Measurements from ENCODE around the gene TRAM1L1.

TRAM1L1 gene

DNA sequence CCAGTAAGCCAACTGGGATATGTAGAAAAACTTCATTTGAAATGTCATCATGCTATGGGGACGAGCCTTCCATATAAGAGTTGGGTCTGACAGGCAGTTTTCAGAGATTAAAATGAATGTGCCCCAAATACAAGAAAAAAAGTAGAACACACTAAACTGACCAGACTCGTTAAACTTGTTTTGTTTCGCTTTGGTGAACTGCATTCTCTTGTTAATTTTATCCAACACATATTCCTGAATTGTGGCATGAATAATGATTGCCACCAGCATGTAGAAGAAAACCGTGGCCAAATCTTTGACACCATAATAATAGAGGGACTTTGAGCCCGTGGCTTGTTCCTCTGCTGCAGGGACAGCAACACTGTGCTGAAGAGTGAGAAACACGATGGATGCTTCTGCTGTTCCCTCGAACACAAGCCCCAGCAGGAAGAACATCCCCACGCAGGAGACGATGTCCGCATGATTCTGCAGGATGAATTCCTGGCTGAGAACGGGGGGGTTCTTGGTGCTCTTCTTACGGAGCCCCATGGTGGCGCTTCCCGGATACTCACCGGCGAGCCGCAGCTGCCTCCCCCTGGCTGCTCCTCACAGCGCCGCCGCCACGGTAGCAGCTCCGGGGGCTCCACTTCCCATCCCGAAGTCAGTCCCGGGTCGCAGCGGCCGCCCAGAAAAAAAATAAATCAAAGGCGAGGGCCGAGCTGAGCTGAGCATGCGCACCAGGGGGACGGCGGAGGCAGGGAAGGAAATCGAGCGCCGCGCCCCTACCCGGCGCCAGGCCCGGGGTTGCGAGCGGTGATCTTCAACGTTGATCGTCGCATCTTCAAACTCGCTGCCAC is at the start of gene TRAM1L1:
Gene TRAM1L1 (minus strand): TSS at position 711 of the 836 bp plus-strand sequence. CDS start 183 bp downstream, at position 528.
- DNase-seq (ENCODE audit: low read depth in 2 of 2, low spot score in 1 of 2), result no peak

DNA sequence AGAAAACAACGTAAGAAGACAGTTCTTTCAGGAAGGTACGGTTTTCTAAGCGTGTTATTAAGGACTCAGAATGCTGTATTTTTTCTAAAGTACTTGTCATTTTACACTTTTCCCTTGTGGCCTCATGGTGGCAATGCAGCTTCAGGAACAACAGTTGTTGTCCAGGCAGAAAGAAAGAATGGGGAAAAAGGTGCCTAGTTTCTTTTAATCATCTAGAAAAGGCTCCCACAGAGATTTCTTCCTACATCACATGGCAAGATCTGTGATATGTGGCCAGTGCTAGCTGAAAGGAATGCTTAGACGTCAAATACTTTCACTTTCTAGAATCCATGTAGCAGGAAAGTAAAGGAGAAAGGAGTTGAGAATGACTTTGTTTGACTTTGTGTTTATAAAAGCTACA is 49.0 kb upstream of the TRAM1L1 start:
- no peak for DNase-seq (ENCODE audit: low read depth in 2 of 2, low spot score in 1 of 2)

DNA sequence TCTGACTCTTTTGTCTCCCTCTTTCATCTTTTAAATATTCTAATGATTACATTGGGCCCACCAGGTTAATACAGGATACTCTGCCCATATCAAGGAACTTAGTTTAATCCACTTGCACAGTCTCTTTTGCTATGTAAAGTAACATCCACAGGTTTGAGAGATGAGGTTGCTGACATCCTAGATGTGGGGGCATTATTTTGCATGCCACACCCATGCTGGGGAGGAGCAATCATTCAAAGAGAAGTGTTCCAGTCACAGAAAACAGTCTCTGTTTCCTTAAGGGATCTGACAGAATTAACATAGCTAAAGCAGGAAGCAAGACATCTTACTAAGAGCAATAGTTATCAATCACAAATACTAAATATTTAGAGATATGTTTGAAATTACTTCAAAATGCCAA is 11.5 kb upstream of the TRAM1L1 start:
- DNase-seq (ENCODE audit: low read depth in 2 of 2, low spot score in 1 of 2), result no peak

DNA sequence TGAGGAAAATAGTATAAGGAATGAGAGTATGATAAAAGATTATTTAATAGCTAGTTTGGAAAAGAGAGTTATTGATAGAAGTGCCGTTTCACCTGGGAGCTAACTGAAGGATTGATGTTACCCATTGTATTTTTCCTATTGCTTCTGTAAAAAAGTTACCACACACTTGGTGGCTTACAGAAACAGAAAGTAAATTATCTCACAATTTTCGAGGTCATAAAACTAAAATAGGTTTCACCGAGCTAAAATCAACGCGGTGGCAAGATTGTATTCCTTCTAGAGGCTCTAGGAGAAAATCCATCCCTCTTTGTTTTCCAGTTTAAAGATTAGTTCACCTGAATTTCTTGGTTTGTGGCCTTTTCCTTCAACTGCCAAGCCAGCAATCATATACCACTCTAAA is 11.1 kb upstream of the TRAM1L1 start:
- DNase-seq (ENCODE audit: low read depth in 2 of 2, low spot score in 1 of 2), result no peak

DNA sequence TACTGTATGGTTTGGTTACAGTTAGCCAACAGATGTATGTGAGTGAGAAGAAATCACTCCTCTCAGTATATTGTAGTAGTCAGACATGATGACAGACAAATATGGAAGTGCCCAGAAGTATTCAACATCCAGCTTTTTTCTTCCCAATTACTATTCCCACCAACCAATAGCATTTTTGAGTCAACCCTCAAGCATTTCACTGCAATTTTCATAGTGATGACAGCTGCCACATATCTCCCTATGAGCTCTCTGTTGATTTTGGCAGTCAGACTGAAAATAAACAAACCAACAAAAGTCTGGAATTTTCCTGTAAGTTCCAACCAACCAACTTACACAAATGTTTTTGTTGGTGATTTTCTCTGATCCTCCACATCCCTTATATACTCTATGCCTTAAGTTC is 8.2 kb upstream of the TRAM1L1 start:
- no peak for DNase-seq (ENCODE audit: low read depth in 2 of 2, low spot score in 1 of 2)

DNA sequence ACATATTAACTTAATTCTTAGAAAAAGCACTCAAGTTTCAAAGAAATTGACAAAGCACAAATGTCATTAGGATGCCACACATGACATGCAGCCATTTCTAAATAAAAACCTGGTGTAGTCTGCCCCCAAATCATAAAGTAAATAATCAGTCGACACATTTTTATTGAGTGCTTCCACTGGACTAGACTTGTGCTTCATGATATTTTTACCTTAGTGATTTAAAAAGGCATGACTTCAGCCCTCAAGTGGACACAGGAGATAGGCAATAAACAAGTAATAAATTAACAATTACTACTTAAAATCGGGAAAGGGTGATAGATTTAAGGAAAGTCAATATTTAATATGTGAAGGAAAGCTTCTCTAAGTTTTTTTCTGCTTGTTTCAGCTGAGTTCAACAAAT is 7.6 kb downstream of the TRAM1L1 start:
- no peak for DNase-seq (ENCODE audit: low read depth in 2 of 2, low spot score in 1 of 2)

DNA sequence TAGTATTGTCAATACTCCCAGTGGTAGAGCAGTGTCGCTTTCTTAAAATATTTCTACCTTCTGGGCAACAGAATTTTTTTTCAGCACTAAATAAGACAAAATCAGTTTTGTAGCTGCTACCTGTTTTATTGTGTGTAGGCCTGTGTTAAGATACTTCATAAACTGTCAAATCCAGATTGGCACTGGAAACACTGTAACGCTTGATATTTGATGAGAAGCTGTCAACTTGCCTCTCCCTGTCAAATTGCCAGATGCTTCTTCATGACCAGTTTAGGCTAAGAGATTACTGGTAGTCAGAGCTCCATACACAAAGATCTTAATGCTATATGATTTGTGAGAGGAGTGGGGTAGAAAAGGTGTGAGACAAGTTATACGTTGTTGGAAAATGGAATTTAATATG is 17.3 kb downstream of the TRAM1L1 start:
- no peak for DNase-seq (ENCODE audit: low read depth in 2 of 2, low spot score in 1 of 2)

DNA sequence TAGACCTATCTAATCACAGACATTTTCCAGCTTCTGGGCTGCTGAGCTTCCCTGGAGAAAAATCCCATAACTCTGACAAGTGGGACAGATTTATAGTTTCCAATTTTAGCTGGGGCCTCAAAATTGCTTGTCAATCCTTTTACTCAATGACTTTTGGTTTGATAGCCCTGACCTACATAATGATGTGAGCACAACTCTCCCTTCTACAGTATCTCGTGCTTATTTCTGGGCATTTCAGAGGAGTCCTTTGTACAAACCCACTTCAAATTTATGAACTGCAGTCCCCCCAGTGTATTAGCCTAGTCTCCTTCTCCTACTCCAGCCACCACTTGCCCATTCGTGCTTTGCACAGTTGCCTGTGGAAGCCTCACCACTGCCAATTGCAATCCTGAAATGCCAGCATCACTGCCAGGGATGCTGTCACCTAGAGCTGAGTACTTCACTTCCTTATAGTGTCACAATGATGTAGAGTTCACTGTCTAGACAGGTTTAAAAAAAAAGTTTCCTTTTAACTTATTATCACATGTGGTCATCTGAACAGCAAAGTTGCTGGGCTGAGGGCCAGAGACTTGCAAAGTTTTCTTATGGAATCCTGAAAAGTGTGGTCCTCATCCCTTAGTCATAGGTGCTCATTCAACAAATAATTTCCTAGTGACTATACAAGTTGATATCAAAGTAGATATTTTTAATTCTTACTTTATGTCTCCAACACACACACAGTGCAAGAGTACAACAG is 21.2 kb downstream of the TRAM1L1 start:
- DNase-seq (ENCODE audit: low read depth in 2 of 2, low spot score in 1 of 2), result no peak

DNA sequence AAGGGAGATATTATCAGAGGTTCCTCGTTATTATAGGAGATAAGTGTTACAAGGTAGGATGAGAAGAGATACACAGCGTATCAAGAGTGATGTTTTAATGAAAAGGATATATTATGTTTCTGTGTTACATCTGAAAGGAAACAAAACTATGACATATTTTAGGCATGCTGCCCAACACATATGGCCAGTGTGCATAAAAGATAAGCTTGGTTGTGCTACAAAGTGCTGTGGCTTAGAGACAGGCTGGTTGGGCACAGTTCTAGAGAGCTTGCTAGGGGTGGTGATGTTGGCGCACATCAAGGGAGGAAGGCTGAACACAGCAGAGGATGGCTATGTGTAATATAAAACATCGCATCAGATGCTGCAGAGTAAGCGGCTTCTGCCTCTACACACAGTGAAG is 42.4 kb downstream of the TRAM1L1 start:
- DNase-seq (ENCODE audit: low read depth in 2 of 2, low spot score in 1 of 2), result no peak

All from stimulated activated CD8-positive, alpha-beta memory T cell treated with anti-CD3 and anti-CD28 coated beads, Interleukin-4, amount 100 ng/mL, for 4 hours (primary cell).